Left ventricle myocardium inferior (tissue), 1 donor: ENCODE results near the gene FRRS1. TPM values are rescaled to one million over a fixed set of nuclear protein-coding genes. Genes with fewer than 3 reads are reported as not detected.

Source experiments
- DNase-seq: peaks from one replicate; pipeline ENCODE4 v3.0.0-alpha.2; 2020
- H3K27ac ChIP-seq: fragments of 200-600 bp; replicated peaks from 2 replicates; pipeline ENCODE4 v1.8.0; 2021
- H3K27me3 ChIP-seq: fragments of 200-600 bp; 2 replicates; pipeline ENCODE4 v1.8.0; 2021; ENCODE audit warnings: low read depth
- H3K36me3 ChIP-seq: fragments of 200-600 bp; 2 replicates; pipeline ENCODE4 v1.8.0; 2021
- H3K4me1 ChIP-seq: fragments of 200-600 bp; 2 replicates; pipeline ENCODE4 v1.8.0; 2021
- H3K4me3 ChIP-seq: fragments of 200-600 bp; 2 replicates; pipeline ENCODE4 v1.8.0; 2021; ENCODE audit warnings: mild to moderate bottlenecking, moderate library complexity
- H3K9me3 ChIP-seq: fragments of 200-600 bp; replicated peaks from 2 replicates; pipeline ENCODE4 v1.8.0; 2021
- CTCF ChIP-seq: fragments of 200-600 bp; IDR thresholded peaks from 2 replicates; pipeline ENCODE4 v1.8.0; 2021; ENCODE audit warnings: antibody characterized with exemption, mild to moderate bottlenecking, borderline replicate concordance
- intact Hi-C: fragments of 100-400 bp; cut with micrococcal nuclease; formaldehyde crosslinking; loops from one replicate; pipeline ENCODE4 v1.11.0; 2022
- total RNA-seq: library from RNA; stranded (reverse); fragmentation: NEBNext Ultra II Directional; extraction: Animal tissue kit (Norgen Biotek cat#: 25700); gene quantifications from one replicate; pipeline ENCODE4 v1.2.1, GENCODE V29; 2021
- donor health status: DM: no; HTN: yes; CAD: no; lungs with severe emphysema.

Gene FRRS1
- total RNA-seq, 1 donor from 2014 or later: 3.8 TPM

GRCh38 chr1:99675292-99675691, 91.1 kb downstream of the FRRS1 start:
- intact Hi-C loops: no loop called here
- no peak for DNase-seq
- Histone ChIP-seq H3K4me3 (no peak overlapping the region), H3K9me3 (no peaks in the 10 kb centered on the region), H3K27ac (peak overlapping the region; percentile 95), H3K27me3 (no peaks in the 10 kb centered on the region), H3K36me3 (peaks cover 83% of the 10 kb centered on the region), H3K4me1 (peaks cover 100% of the 10 kb centered on the region)
- TF ChIP-seq CTCF: no peak

- Histone ChIP-seq H3K27me3 (no peaks in the 10 kb centered on the region), H3K4me3 (no peak overlapping the region), H3K27ac (peak overlapping the region; percentile 95), H3K9me3 (no peaks in the 10 kb centered on the region), H3K36me3 (peaks cover 83% of the 10 kb centered on the region), H3K4me1 (peaks cover 100% of the 10 kb centered on the region)
- no peak for TF ChIP-seq CTCF
- DNase-seq: no peak
- intact Hi-C loops: no loop called here
Observed at GRCh38 chr1:99674115-99675064, 92.0 kb downstream of the FRRS1 start.

GRCh38 chr1:99673315-99673714, 93.1 kb downstream of the FRRS1 start:
- DNase-seq: no peak
- Histone ChIP-seq H3K4me1 (peaks cover 100% of the 10 kb centered on the region), H3K36me3 (peaks cover 82% of the 10 kb centered on the region), H3K9me3 (no peaks in the 10 kb centered on the region), H3K27ac (peak overlapping the region; percentile 95), H3K27me3 (no peaks in the 10 kb centered on the region), H3K4me3 (peak overlapping the region; percentile 3)
- no peak for TF ChIP-seq CTCF
- intact Hi-C loops: no loop called here

GRCh38 chr1:99672530-99673213, 93.8 kb downstream of the FRRS1 start:
- peak overlapping the region; percentile 95 for H3K27ac ChIP-seq
- no peak for TF ChIP-seq CTCF

GRCh38 chr1:99672038-99672437, 94.4 kb downstream of the FRRS1 start:
- intact Hi-C loops: no loop called here
- H3K27ac ChIP-seq: peak overlapping the region; percentile 95
- H3K27me3 ChIP-seq: no peaks in the 10 kb centered on the region
- H3K4me3 ChIP-seq: peak overlapping the region; percentile 3
- TF ChIP-seq CTCF: no peak
- DNase-seq: no peak
- H3K9me3 ChIP-seq: no peaks in the 10 kb centered on the region
- H3K4me1 ChIP-seq: peaks cover 100% of the 10 kb centered on the region
- peaks cover 84% of the 10 kb centered on the region for H3K36me3 ChIP-seq

More at GRCh38 chr1:99672530-99673213, 93.8 kb downstream of the FRRS1 start:
- Histone ChIP-seq H3K4me1 (peaks cover 100% of the 10 kb centered on the region), H3K27me3 (no peaks in the 10 kb centered on the region), H3K4me3 (peak overlapping the region; percentile 3), H3K36me3 (peaks cover 82% of the 10 kb centered on the region), H3K9me3 (no peaks in the 10 kb centered on the region)
- peak; percentile 53 for DNase-seq
- intact Hi-C loops: no loop called here
